GM21619 (cell line): Measurements from ENCODE around the gene COG7.
"Not testable (repeated sequence)": the region's sequence is repeated elsewhere in the genome, so short reads cannot be mapped to it uniquely, and the experiment has no call there.

Source experiments
- ATAC-seq: cut with Tn5 transposase; IDR thresholded peaks from one replicate; pipeline ENCODE4 v1.9.1; 2021; ENCODE audit not compliant: unreplicated experiment

COG7 gene

GRCh38 chr16:23414731-23415130 is 38.3 kb downstream of the COG7 start:
- no peak for ATAC-seq

GRCh38 chr16:23410176-23410575 is 42.8 kb downstream of the COG7 start:
- ATAC-seq = no peak

GRCh38 chr16:23409522-23409921 is 43.5 kb downstream of the COG7 start:
- ATAC-seq = no peak

GRCh38 chr16:23408823-23409298 is 44.1 kb downstream of the COG7 start:
- ATAC-seq = no peak

GRCh38 chr16:23408242-23408822 is 44.7 kb downstream of the COG7 start:
- no peak for ATAC-seq

- ATAC-seq = no peak
These were observed 45.4 kb downstream of the COG7 start for GRCh38 chr16:23407436-23408127.

- no peak for ATAC-seq
These were observed 46.3 kb downstream of the COG7 start for GRCh38 chr16:23406546-23407240.

- no peak for ATAC-seq
These were observed 47.0 kb downstream of the COG7 start for GRCh38 chr16:23406024-23406423.

GRCh38 chr16:23403547-23403946 is 49.4 kb downstream of the COG7 start:
- ATAC-seq = no peak

GRCh38 chr16:23402100-23402499 is 50.9 kb downstream of the COG7 start:
- ATAC-seq = no peak

- no peak for ATAC-seq
These were observed 51.9 kb downstream of the COG7 start for GRCh38 chr16:23401139-23401538.

- ATAC-seq = not testable (repeated sequence)
These were observed 52.5 kb downstream of the COG7 start for GRCh38 chr16:23400447-23400846.

- ATAC-seq = no peak
These were observed 53.8 kb downstream of the COG7 start for GRCh38 chr16:23398987-23399805.

GRCh38 chr16:23397464-23397863 is 55.5 kb downstream of the COG7 start:
- no peak for ATAC-seq

- ATAC-seq = no peak
These were observed 57.3 kb downstream of the COG7 start for GRCh38 chr16:23395732-23396131.

GRCh38 chr16:23394141-23394831 is 58.7 kb downstream of the COG7 start:
- ATAC-seq = no peak

- no peak for ATAC-seq
These were observed 60.8 kb downstream of the COG7 start for GRCh38 chr16:23392223-23392600.

GRCh38 chr16:23391381-23392222 is 61.4 kb downstream of the COG7 start:
- no peak for ATAC-seq

GRCh38 chr16:23389936-23390335 is 63.1 kb downstream of the COG7 start:
- not testable (repeated sequence) for ATAC-seq

GRCh38 chr16:23389201-23389600 is 63.8 kb downstream of the COG7 start:
- ATAC-seq = no peak
